Measurements from ENCODE around the gene GPR62.
A peak's percentile ranks its signal among the peaks of the same experiment; 100 is the strongest.

The GPR62 gene

GRCh38 chr3:51982352-51982837 is 27.2 kb downstream of the GPR62 start:
- Histone ChIP-seq H2BK120ac (ENCODE audit: insufficient read depth, low read length, poor library complexity) (no peak overlapping the region), H3K18ac (ENCODE audit: low read length) (no peak overlapping the region)
- WGBS (ENCODE audit: extremely low coverage, insufficient coverage, insufficient read length) = no CpG with 5 or more reads among the region's 4 CpGs

GRCh38 chr3:51982838-51983577 is 27.8 kb downstream of the GPR62 start, which contains the start of gene ACY1:
Gene ACY1 (plus strand): TSS chr3:51983535. CDS start chr3:51984065, 530 bp downstream.
- Histone ChIP-seq H3K4me2 (ENCODE audit: low read length) (peak within 1 kb of the TSS; percentile 58), H2BK120ac (ENCODE audit: insufficient read depth, low read length, poor library complexity) (peak within 1 kb of the TSS; percentile 61), H3K4me1 (ENCODE audit: control insufficient read depth in 1 of 2, insufficient read depth in 2 of 2, low read length in 2 of 2) (peaks cover 7 to 9% of the 10 kb centered on the region in 2 experiments), H3K9ac (ENCODE audit: low read length) (peak within 1 kb of the TSS; percentile 64), H3K4ac (ENCODE audit: low read depth, low read length) (no peak within 1 kb of the TSS), H2AFZ (ENCODE audit: insufficient read depth, low read length, poor library complexity) (peak within 1 kb of the TSS; percentile 46), H3K36me3 (ENCODE audit: control insufficient read depth in 1 of 2, insufficient read depth in 2 of 2, low read length in 2 of 2) (no peaks in the 10 kb centered on the region), H4K12ac (ENCODE audit: low read depth, low read length) (peak within 1 kb of the TSS; percentile 21), H2AK5ac (ENCODE audit: low read length) (peak within 1 kb of the TSS; percentile 14), H3K27ac (ENCODE audit: low read depth, low read length) (peak within 1 kb of the TSS; percentile 85), H3K79me1 (ENCODE audit: low read length) (peaks cover 15% of the 10 kb centered on the region), H3K23ac (ENCODE audit: low read length) (no peak within 1 kb of the TSS), H3K18ac (ENCODE audit: low read length) (peak within 1 kb of the TSS; percentile 51), H2BK12ac (ENCODE audit: low read length) (peak within 1 kb of the TSS; percentile 29), H4K8ac (ENCODE audit: low read depth, low read length) (peak within 1 kb of the TSS; percentile 80), H3K14ac (ENCODE audit: low read length) (peak within 1 kb of the TSS; percentile 42), H3K27me3 (ENCODE audit: insufficient read depth, low read length) (no peaks in the 10 kb centered on the region), H3K4me3 (ENCODE audit: low read depth, low read length) (peak within 1 kb of the TSS; percentile 72), H3K9me3 (ENCODE audit: insufficient read depth, low read depth, low read length) (peaks cover 3% of the 10 kb centered on the region), H3K79me2 (ENCODE audit: control insufficient read depth, insufficient read depth, low read length, poor library complexity) (peaks cover 2% of the 10 kb centered on the region), H4K91ac (ENCODE audit: low read depth, low read length) (peak within 1 kb of the TSS; percentile 58), H2BK5ac (ENCODE audit: low read depth, low read length, poor library complexity) (peak within 1 kb of the TSS; percentile 13)
- peak; percentile 80 to 81 for DNase-seq
- WGBS (ENCODE audit: extremely low coverage, insufficient coverage, insufficient read length) = no CpG with 5 or more reads among the region's 68 CpGs

More at GRCh38 chr3:51982352-51982837, 27.2 kb downstream of the GPR62 start:
- Histone ChIP-seq H2AFZ (ENCODE audit: insufficient read depth, low read length, poor library complexity) (peak overlapping the region; percentile 24), H2BK5ac (ENCODE audit: low read depth, low read length, poor library complexity) (no peak overlapping the region), H3K4me2 (ENCODE audit: low read length) (peak overlapping the region; percentile 58), H2AK5ac (ENCODE audit: low read length) (peak overlapping the region; percentile 6), H3K27ac (ENCODE audit: low read depth, low read length) (peak overlapping the region; percentile 85), H3K79me1 (ENCODE audit: low read length) (peaks cover 15% of the 10 kb centered on the region), H3K4ac (ENCODE audit: low read depth, low read length) (no peak overlapping the region), H3K9me3 (ENCODE audit: insufficient read depth, low read depth, low read length) (peaks cover 3% of the 10 kb centered on the region), H3K27me3 (ENCODE audit: insufficient read depth, low read length) (no peaks in the 10 kb centered on the region), H4K8ac (ENCODE audit: low read depth, low read length) (peak overlapping the region; percentile 56), H4K91ac (ENCODE audit: low read depth, low read length) (peak overlapping the region; percentile 29), H3K79me2 (ENCODE audit: control insufficient read depth, insufficient read depth, low read length, poor library complexity) (peaks cover 2% of the 10 kb centered on the region), H3K4me3 (ENCODE audit: low read depth, low read length) (peak overlapping the region; percentile 72), H4K12ac (ENCODE audit: low read depth, low read length) (no peak overlapping the region), H3K14ac (ENCODE audit: low read length) (peak overlapping the region; percentile 18), H2BK12ac (ENCODE audit: low read length) (no peak overlapping the region), H3K4me1 (ENCODE audit: control insufficient read depth in 1 of 2, insufficient read depth in 2 of 2, low read length in 2 of 2) (peaks cover 7 to 9% of the 10 kb centered on the region in 2 experiments), H3K9ac (ENCODE audit: low read length) (peak overlapping the region; percentile 52), H3K23ac (ENCODE audit: low read length) (no peak overlapping the region), H3K36me3 (ENCODE audit: control insufficient read depth in 1 of 2, insufficient read depth in 2 of 2, low read length in 2 of 2) (no peaks in the 10 kb centered on the region)
- peak; percentile 74 to 77 for DNase-seq

GRCh38 chr3:51983578-51984268 is 28.5 kb downstream of the GPR62 start:
- Histone ChIP-seq H3K4me1 (ENCODE audit: control insufficient read depth in 1 of 2, insufficient read depth in 2 of 2, low read length in 2 of 2) (peaks cover 7 to 9% of the 10 kb centered on the region in 2 experiments), H3K9me3 (ENCODE audit: insufficient read depth, low read depth, low read length) (peaks cover 3% of the 10 kb centered on the region), H4K8ac (ENCODE audit: low read depth, low read length) (peak overlapping the region; percentile 80), H4K91ac (ENCODE audit: low read depth, low read length) (peak overlapping the region; percentile 58), H3K27me3 (ENCODE audit: insufficient read depth, low read length) (no peaks in the 10 kb centered on the region), H3K14ac (ENCODE audit: low read length) (peak overlapping the region; percentile 42), H3K4me3 (ENCODE audit: low read depth, low read length) (peak overlapping the region; percentile 72), H3K9ac (ENCODE audit: low read length) (peak overlapping the region; percentile 64), H3K27ac (ENCODE audit: low read depth, low read length) (peak overlapping the region; percentile 85), H2AK5ac (ENCODE audit: low read length) (peak overlapping the region; percentile 14), H3K23ac (ENCODE audit: low read length) (no peak overlapping the region), H3K79me1 (ENCODE audit: low read length) (peaks cover 15% of the 10 kb centered on the region), H2AFZ (ENCODE audit: insufficient read depth, low read length, poor library complexity) (peak overlapping the region; percentile 46), H2BK12ac (ENCODE audit: low read length) (peak overlapping the region; percentile 29), H3K18ac (ENCODE audit: low read length) (peak overlapping the region; percentile 51), H3K4ac (ENCODE audit: low read depth, low read length) (no peak overlapping the region), H4K12ac (ENCODE audit: low read depth, low read length) (peak overlapping the region; percentile 21), H2BK5ac (ENCODE audit: low read depth, low read length, poor library complexity) (peak overlapping the region; percentile 13), H3K36me3 (ENCODE audit: control insufficient read depth in 1 of 2, insufficient read depth in 2 of 2, low read length in 2 of 2) (no peaks in the 10 kb centered on the region), H3K79me2 (ENCODE audit: control insufficient read depth, insufficient read depth, low read length, poor library complexity) (peaks cover 2% of the 10 kb centered on the region), H3K4me2 (ENCODE audit: low read length) (peak overlapping the region; percentile 58), H2BK120ac (ENCODE audit: insufficient read depth, low read length, poor library complexity) (peak overlapping the region; percentile 61)
- no CpG with 5 or more reads among the region's 22 CpGs for WGBS (ENCODE audit: extremely low coverage, insufficient coverage, insufficient read length)
- DNase-seq = no peak

- Histone ChIP-seq H3K79me2 (ENCODE audit: control insufficient read depth, insufficient read depth, low read length, poor library complexity) (peaks cover 2% of the 10 kb centered on the region), H4K8ac (ENCODE audit: low read depth, low read length) (no peak overlapping the region), H2AK5ac (ENCODE audit: low read length) (no peak overlapping the region), H3K4me2 (ENCODE audit: low read length) (no peak overlapping the region), H2AFZ (ENCODE audit: insufficient read depth, low read length, poor library complexity) (no peak overlapping the region), H3K9me3 (ENCODE audit: insufficient read depth, low read depth, low read length) (peaks cover 3% of the 10 kb centered on the region), H2BK12ac (ENCODE audit: low read length) (no peak overlapping the region), H3K9ac (ENCODE audit: low read length) (no peak overlapping the region), H3K36me3 (ENCODE audit: control insufficient read depth in 1 of 2, insufficient read depth in 2 of 2, low read length in 2 of 2) (no peaks in the 10 kb centered on the region), H2BK120ac (ENCODE audit: insufficient read depth, low read length, poor library complexity) (no peak overlapping the region), H3K27ac (ENCODE audit: low read depth, low read length) (no peak overlapping the region), H3K18ac (ENCODE audit: low read length) (no peak overlapping the region), H3K79me1 (ENCODE audit: low read length) (peaks cover 15% of the 10 kb centered on the region), H3K4ac (ENCODE audit: low read depth, low read length) (no peak overlapping the region), H4K12ac (ENCODE audit: low read depth, low read length) (no peak overlapping the region), H3K14ac (ENCODE audit: low read length) (no peak overlapping the region), H3K4me1 (ENCODE audit: control insufficient read depth in 1 of 2, insufficient read depth in 2 of 2, low read length in 2 of 2) (peaks cover 7 to 9% of the 10 kb centered on the region in 2 experiments), H4K91ac (ENCODE audit: low read depth, low read length) (no peak overlapping the region), H3K27me3 (ENCODE audit: insufficient read depth, low read length) (no peaks in the 10 kb centered on the region), H3K4me3 (ENCODE audit: low read depth, low read length) (no peak overlapping the region), H3K23ac (ENCODE audit: low read length) (no peak overlapping the region), H2BK5ac (ENCODE audit: low read depth, low read length, poor library complexity) (no peak overlapping the region)
- no peak for DNase-seq
Observed at GRCh38 chr3:51984269-51984647, 29.1 kb downstream of the GPR62 start.
